ENCODE results near the gene CCDC12. TPM values are rescaled to one million over a fixed set of nuclear protein-coding genes. Genes with fewer than 3 reads are reported as not detected.

CCDC12 gene
- polyA plus RNA-seq, 1 of the 3 experiments (the other 2 are of a cell fraction) = 105 TPM

- Histone ChIP-seq H3K36me3 (replicated peaks in 1 of 2; ENCODE audit: control insufficient read depth in 1 of 2, insufficient read depth in 2 of 2, low read length in 1 of 2) (no peaks in the 10 kb centered on the region), H3F3A (replicated peaks; ENCODE audit: insufficient read depth) (peaks cover 7% of the 10 kb centered on the region), H3K27me3 (ENCODE audit: insufficient read depth) (peaks cover 8% of the 10 kb centered on the region), H2AFZ (ENCODE audit: low read depth) (no peak overlapping the region), H3K27ac (ENCODE audit: low read depth in 2 of 2, low read length in 1 of 2) (no peak overlapping the region), H3K4me3 (ENCODE audit: low read depth in 2 of 2, low read length in 1 of 2) (no peak overlapping the region), H3K9ac (no peak overlapping the region), H3K4me2 (no peak overlapping the region), H4K20me1 (ENCODE audit: insufficient read depth) (no peaks in the 10 kb centered on the region), H3K9me2 (no peaks in the 10 kb centered on the region), H3K9me3 (no peaks in the 10 kb centered on the region), H3K4me1 (ENCODE audit: control insufficient read depth in 1 of 2, insufficient read depth in 2 of 2, low read depth in 1 of 2, low read length in 1 of 2) (peaks cover 0 to 14% of the 10 kb centered on the region in 2 experiments; a peak in 1 of 4 replicates), H3K79me2 (ENCODE audit: insufficient read depth) (no peaks in the 10 kb centered on the region)
- no peak for TF ChIP-seq EZH2phosphoT487 (IDR thresholded peaks at IDR 0.05; ENCODE audit: borderline replicate concordance, low read depth)
- no peak for TF ChIP-seq POLR2AphosphoS5 (IDR thresholded peaks at IDR 0.05; ENCODE audit: low read depth, low read length)
- no peak for TF ChIP-seq RFX5 (IDR thresholded peaks at IDR 0.05; ENCODE audit: low read length)
- no peak for TF ChIP-seq PBX3 (IDR thresholded peaks at IDR 0.05)
- no peak for TF ChIP-seq RCOR1 (IDR thresholded peaks at IDR 0.05; ENCODE audit: low read length)
- no peak for TF ChIP-seq RAD21 (IDR thresholded peaks at IDR 0.05; ENCODE audit: low read length)
- no peak for TF ChIP-seq EP300 (IDR thresholded peaks at IDR 0.05; ENCODE audit: borderline replicate concordance in 1 of 2, low read depth in 1 of 2, low read length in 1 of 2)
- TF ChIP-seq TAF1 (IDR thresholded peaks at IDR 0.05; ENCODE audit: borderline replicate concordance, low read depth, low read length) = no peak
- no peak for TF ChIP-seq GATA2 (CRISPR knock-in tag; IDR thresholded peaks at IDR 0.05)
- TF ChIP-seq MXI1 (IDR thresholded peaks at IDR 0.05; ENCODE audit: low read depth, low read length) = no peak
- POLR2A ChIA-PET = no interaction called here
- 58% methylated on average over 7 of the region's 7 CpGs for WGBS (ENCODE audit: low lambda C conversion rate)
- no peak for DNase-seq
- CTCF ChIA-PET = interaction anchor here (0.8 to 31.0 kb wide), 7 partner anchors 14 to 399 kb away, joined by 3 to 480 read pairs (median 4); partner anchors contain the start of gene PTH1R
These were observed 88.5 kb downstream of the CCDC12 start for GRCh38 chr3:46887980-46888494.

GRCh38 chr3:46885612-46886011 lies 90.9 kb downstream of the CCDC12 start:
- CTCF ChIA-PET = interaction anchor here (0.6 to 31.0 kb wide), 7 partner anchors 9 to 397 kb away, joined by 3 to 480 read pairs (median 14); partner anchors contain the start of gene PTH1R
- H3K27ac ChIP-seq (ENCODE audit: low read depth in 2 of 2, low read length in 1 of 2) = no peak overlapping the region
- H3K9me3 ChIP-seq = no peaks in the 10 kb centered on the region
- H3K9ac ChIP-seq = no peak overlapping the region
- no peaks in the 10 kb centered on the region for H3K79me2 ChIP-seq (ENCODE audit: insufficient read depth)
- no peaks in the 10 kb centered on the region for H3K9me2 ChIP-seq
- no peak for DNase-seq
- no peak for TF ChIP-seq ELF1 (IDR thresholded peaks at IDR 0.05)
- TF ChIP-seq FOXM1 (IDR thresholded peaks at IDR 0.05; ENCODE audit: low read depth) = no peak
- TF ChIP-seq MXI1 (IDR thresholded peaks at IDR 0.05; ENCODE audit: low read depth, low read length) = no peak
- TF ChIP-seq SMC3 (IDR thresholded peaks at IDR 0.05; ENCODE audit: low read depth, low read length) = no peak
- no peak for TF ChIP-seq TEAD4 (IDR thresholded peaks at IDR 0.05; ENCODE audit: borderline replicate concordance, insufficient read depth)
- TF ChIP-seq GATA2 (CRISPR knock-in tag; IDR thresholded peaks at IDR 0.05) = no peak
- no peak for TF ChIP-seq NFIC (IDR thresholded peaks at IDR 0.05; ENCODE audit: borderline replicate concordance)
- no peak for TF ChIP-seq CHD2 (IDR thresholded peaks at IDR 0.05; ENCODE audit: low read length, partially characterized antibody)
- TF ChIP-seq USF1 (IDR thresholded peaks at IDR 0.05; ENCODE audit: borderline replicate concordance, low read depth) = no peak
- TF ChIP-seq JUND (IDR thresholded peaks at IDR 0.05) = no peak
- no peak for TF ChIP-seq YY1 (IDR thresholded peaks at IDR 0.05; ENCODE audit: low read depth)
- no peak for TF ChIP-seq CTCF (IDR thresholded peaks at IDR 0.05)
- TF ChIP-seq MAX (IDR thresholded peaks at IDR 0.05; ENCODE audit: low read depth) = no peak
- no peak for TF ChIP-seq POLR2AphosphoS5 (IDR thresholded peaks at IDR 0.05; ENCODE audit: low read depth, low read length)
- no peak for TF ChIP-seq TCF12 (IDR thresholded peaks at IDR 0.05)
- TF ChIP-seq EP300 (IDR thresholded peaks at IDR 0.05; ENCODE audit: borderline replicate concordance in 1 of 2, low read depth in 1 of 2, low read length in 1 of 2) = no peak
- TF ChIP-seq EZH2phosphoT487 (IDR thresholded peaks at IDR 0.05; ENCODE audit: borderline replicate concordance, low read depth) = no peak
- TF ChIP-seq RAD21 (IDR thresholded peaks at IDR 0.05; ENCODE audit: low read length) = no peak
- no peak for TF ChIP-seq FOSL2 (IDR thresholded peaks at IDR 0.05; ENCODE audit: borderline replicate concordance, low read depth)
- no peak overlapping the region for H2AFZ ChIP-seq (ENCODE audit: low read depth)
- peaks cover 21% of the 10 kb centered on the region for H3K27me3 ChIP-seq (ENCODE audit: insufficient read depth)
- POLR2A ChIA-PET = no interaction called here
- H3K4me2 ChIP-seq = no peak overlapping the region
- H3K36me3 ChIP-seq (replicated peaks in 1 of 2; ENCODE audit: control insufficient read depth in 1 of 2, insufficient read depth in 2 of 2, low read length in 1 of 2) = no peaks in the 10 kb centered on the region
- peaks cover 7% of the 10 kb centered on the region for H3F3A ChIP-seq (replicated peaks; ENCODE audit: insufficient read depth)
- 100% methylated on average over 1 of the region's 3 CpGs for WGBS (ENCODE audit: low lambda C conversion rate)
- no peak overlapping the region for H3K4me3 ChIP-seq (ENCODE audit: low read depth in 2 of 2, low read length in 1 of 2)
- no peaks in the 10 kb centered on the region for H4K20me1 ChIP-seq (ENCODE audit: insufficient read depth)
- H3K4me1 ChIP-seq (ENCODE audit: control insufficient read depth in 1 of 2, insufficient read depth in 2 of 2, low read depth in 1 of 2, low read length in 1 of 2) = peaks cover 0 to 8% of the 10 kb centered on the region in 2 experiments; a peak in 1 of 4 replicates

Data from SK-N-SH (cell line).